Measurements from ENCODE around the gene DHCR7. TPM values are rescaled to one million over a fixed set of nuclear protein-coding genes. Genes with fewer than 3 reads are reported as not detected.

The DHCR7 gene
- total and polyA plus RNA-seq, 2 donors (not counting 1 experiment from before 2014, with no cell fraction given) = 90.8 to 148 TPM

- Histone ChIP-seq H3K4me3 (replicated peaks in 1 of 4; ENCODE audit: control extremely low read depth in 1 of 4, insufficient read depth in 1 of 4, low read depth in 3 of 4, low read length in 4 of 4) (no peak overlapping the region), H3K27me3 (ENCODE audit: control insufficient read depth, insufficient read depth, low read length) (no peaks in the 10 kb centered on the region), H2AFZ (ENCODE audit: low read length) (no peak overlapping the region), H3K9ac (ENCODE audit: insufficient read depth, low read length) (no peak overlapping the region), H3K4me1 (ENCODE audit: control insufficient read depth, extremely low read depth, insufficient read depth, low read length) (peaks cover 6% of the 10 kb centered on the region), H3K27ac (ENCODE audit: insufficient read depth, low read length) (no peak overlapping the region), H3K9me3 (ENCODE audit: control insufficient read depth, insufficient read depth, low read depth, low read length) (no peaks in the 10 kb centered on the region), H3K36me3 (ENCODE audit: control insufficient read depth, insufficient read depth, low read length) (peaks cover 26% of the 10 kb centered on the region), H4K20me1 (ENCODE audit: control insufficient read depth, extremely low read depth, insufficient read depth, low read length) (no peaks in the 10 kb centered on the region), H3K4me2 (ENCODE audit: extremely low read depth, insufficient read depth, low read length) (no peak overlapping the region), H3K79me2 (ENCODE audit: control insufficient read depth, insufficient read depth, low read length) (no peaks in the 10 kb centered on the region)
- TF ChIP-seq EZH2 (IDR thresholded peaks at IDR 0.05; ENCODE audit: low read length, missing control alignments) = no peak
- no peak for TF ChIP-seq CTCF (conservative IDR thresholded peaks at IDR 0.05 in 1 of 2, IDR thresholded peaks at IDR 0.05 in 1 of 2; ENCODE audit: low read depth in 1 of 2, low read length in 2 of 2)
- DNase-seq (ENCODE audit: low read depth in 2 of 2) = no peak
These were observed 5.3 kb downstream of the DHCR7 start for GRCh38 chr11:71442880-71443279.

GRCh38 chr11:71442123-71442522 lies 6.1 kb downstream of the DHCR7 start:
- H3K36me3 ChIP-seq (ENCODE audit: control insufficient read depth, insufficient read depth, low read length) = peaks cover 29% of the 10 kb centered on the region
- H3K79me2 ChIP-seq (ENCODE audit: control insufficient read depth, insufficient read depth, low read length) = no peaks in the 10 kb centered on the region
- H3K4me3 ChIP-seq (replicated peaks in 1 of 4; ENCODE audit: control extremely low read depth in 1 of 4, insufficient read depth in 1 of 4, low read depth in 3 of 4, low read length in 4 of 4) = no peak overlapping the region
- TF ChIP-seq CTCF (conservative IDR thresholded peaks at IDR 0.05 in 1 of 2, IDR thresholded peaks at IDR 0.05 in 1 of 2; ENCODE audit: low read depth in 1 of 2, low read length in 2 of 2) (no peak), EZH2 (IDR thresholded peaks at IDR 0.05; ENCODE audit: low read length, missing control alignments) (no peak)
- no peaks in the 10 kb centered on the region for H3K27me3 ChIP-seq (ENCODE audit: control insufficient read depth, insufficient read depth, low read length)
- no peak overlapping the region for H3K4me2 ChIP-seq (ENCODE audit: extremely low read depth, insufficient read depth, low read length)
- no peak overlapping the region for H2AFZ ChIP-seq (ENCODE audit: low read length)
- H4K20me1 ChIP-seq (ENCODE audit: control insufficient read depth, extremely low read depth, insufficient read depth, low read length) = no peaks in the 10 kb centered on the region
- H3K9me3 ChIP-seq (ENCODE audit: control insufficient read depth, insufficient read depth, low read depth, low read length) = no peaks in the 10 kb centered on the region
- no peak overlapping the region for H3K27ac ChIP-seq (ENCODE audit: insufficient read depth, low read length)
- H3K4me1 ChIP-seq (ENCODE audit: control insufficient read depth, extremely low read depth, insufficient read depth, low read length) = peaks cover 2% of the 10 kb centered on the region
- H3K9ac ChIP-seq (ENCODE audit: insufficient read depth, low read length) = no peak overlapping the region
- DNase-seq (ENCODE audit: low read depth in 2 of 2) = no peak

- Histone ChIP-seq H3K4me3 (replicated peaks in 1 of 4; ENCODE audit: control extremely low read depth in 1 of 4, insufficient read depth in 1 of 4, low read depth in 3 of 4, low read length in 4 of 4) (no peak overlapping the region), H4K20me1 (ENCODE audit: control insufficient read depth, extremely low read depth, insufficient read depth, low read length) (no peaks in the 10 kb centered on the region), H3K4me2 (ENCODE audit: extremely low read depth, insufficient read depth, low read length) (no peak overlapping the region), H3K27me3 (ENCODE audit: control insufficient read depth, insufficient read depth, low read length) (no peaks in the 10 kb centered on the region), H3K9ac (ENCODE audit: insufficient read depth, low read length) (no peak overlapping the region), H3K27ac (ENCODE audit: insufficient read depth, low read length) (no peak overlapping the region), H3K36me3 (ENCODE audit: control insufficient read depth, insufficient read depth, low read length) (peaks cover 29% of the 10 kb centered on the region), H2AFZ (ENCODE audit: low read length) (no peak overlapping the region), H3K9me3 (ENCODE audit: control insufficient read depth, insufficient read depth, low read depth, low read length) (no peaks in the 10 kb centered on the region), H3K79me2 (ENCODE audit: control insufficient read depth, insufficient read depth, low read length) (no peaks in the 10 kb centered on the region), H3K4me1 (ENCODE audit: control insufficient read depth, extremely low read depth, insufficient read depth, low read length) (no peaks in the 10 kb centered on the region)
- no peak for TF ChIP-seq EZH2 (IDR thresholded peaks at IDR 0.05; ENCODE audit: low read length, missing control alignments)
- no peak for TF ChIP-seq CTCF (conservative IDR thresholded peaks at IDR 0.05 in 1 of 2, IDR thresholded peaks at IDR 0.05 in 1 of 2; ENCODE audit: low read depth in 1 of 2, low read length in 2 of 2)
- DNase-seq (ENCODE audit: low read depth in 2 of 2) = no peak
These were observed 6.9 kb downstream of the DHCR7 start for GRCh38 chr11:71441251-71441650.

All from fibroblast of lung (primary cell).